Keratinocyte (primary cell): ENCODE results near the gene UBE2E3.

Experiments used
- EZH2 ChIP-seq: IDR thresholded peaks from one replicate; pipeline ENCODE4 v1.6.1; 2012; ENCODE audit warnings: inconsistent platforms, mild to moderate bottlenecking, low read length, moderate library complexity
- TF ChIP-seq, protein P1 (sequence below), 3 experiments: IDR thresholded peaks in 1 of 3; conservative IDR thresholded peaks in 1 of 3; optimal IDR thresholded peaks in 1 of 3; 2 replicates in 2 of 3; 3 replicates in 1 of 3; pipeline versions ENCODE3 to v1.5.1; 2011; ENCODE audit warnings: low read length in 3 of 3, mild to moderate bottlenecking in 3 of 3, moderate library complexity in 2 of 3, control low read depth in 1 of 3, inconsistent platforms in 1 of 3; ENCODE audit not compliant: insufficient read depth in 2 of 3; ENCODE audit errors: extremely low read depth in 1 of 3

DNA sequence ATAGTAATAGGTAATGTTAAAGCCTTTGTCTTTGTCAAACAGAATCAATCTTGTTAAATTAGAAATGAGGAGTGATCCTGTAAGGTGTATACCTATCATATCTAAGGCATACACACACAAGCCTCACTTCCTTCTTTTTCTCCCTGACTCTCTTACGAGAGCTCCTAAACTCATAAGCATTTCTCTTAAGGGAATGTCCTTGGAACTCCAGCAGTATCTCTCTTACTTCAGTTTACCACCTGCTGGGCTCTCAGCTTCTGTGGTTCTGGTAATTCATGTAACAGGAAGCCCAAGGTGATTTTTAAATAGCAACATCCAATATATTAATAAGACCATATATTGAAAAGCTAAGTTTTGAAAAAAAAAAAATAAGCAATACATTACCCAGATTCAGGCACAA, 85.9 kb downstream of the UBE2E3 start:
- TF ChIP-seq, protein P1, sequence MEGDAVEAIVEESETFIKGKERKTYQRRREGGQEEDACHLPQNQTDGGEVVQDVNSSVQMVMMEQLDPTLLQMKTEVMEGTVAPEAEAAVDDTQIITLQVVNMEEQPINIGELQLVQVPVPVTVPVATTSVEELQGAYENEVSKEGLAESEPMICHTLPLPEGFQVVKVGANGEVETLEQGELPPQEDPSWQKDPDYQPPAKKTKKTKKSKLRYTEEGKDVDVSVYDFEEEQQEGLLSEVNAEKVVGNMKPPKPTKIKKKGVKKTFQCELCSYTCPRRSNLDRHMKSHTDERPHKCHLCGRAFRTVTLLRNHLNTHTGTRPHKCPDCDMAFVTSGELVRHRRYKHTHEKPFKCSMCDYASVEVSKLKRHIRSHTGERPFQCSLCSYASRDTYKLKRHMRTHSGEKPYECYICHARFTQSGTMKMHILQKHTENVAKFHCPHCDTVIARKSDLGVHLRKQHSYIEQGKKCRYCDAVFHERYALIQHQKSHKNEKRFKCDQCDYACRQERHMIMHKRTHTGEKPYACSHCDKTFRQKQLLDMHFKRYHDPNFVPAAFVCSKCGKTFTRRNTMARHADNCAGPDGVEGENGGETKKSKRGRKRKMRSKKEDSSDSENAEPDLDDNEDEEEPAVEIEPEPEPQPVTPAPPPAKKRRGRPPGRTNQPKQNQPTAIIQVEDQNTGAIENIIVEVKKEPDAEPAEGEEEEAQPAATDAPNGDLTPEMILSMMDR (optimal IDR thresholded peaks at IDR 0.05 in 1 of 3, IDR thresholded peaks at IDR 0.05 in 1 of 3, conservative IDR thresholded peaks at IDR 0.05 in 1 of 3; ENCODE audit: extremely low read depth in 1 of 3, insufficient read depth in 2 of 3, low read length in 3 of 3), result no peak
- TF ChIP-seq EZH2, result no peak
